Stimulated activated CD8-positive, alpha-beta memory T cell treated with anti-CD3 and anti-CD28 coated beads, Interleukin-15, amount 100 ng/mL, for 48 hours (primary cell): ENCODE measurements around the gene STRAP.

Source experiments
- DNase-seq, 2 donors: peaks; one replicate each; pipeline ENCODE4 v3.0.0-alpha.2; 2020; ENCODE audit warnings: low read depth in 2 of 2

The STRAP gene, protein sequence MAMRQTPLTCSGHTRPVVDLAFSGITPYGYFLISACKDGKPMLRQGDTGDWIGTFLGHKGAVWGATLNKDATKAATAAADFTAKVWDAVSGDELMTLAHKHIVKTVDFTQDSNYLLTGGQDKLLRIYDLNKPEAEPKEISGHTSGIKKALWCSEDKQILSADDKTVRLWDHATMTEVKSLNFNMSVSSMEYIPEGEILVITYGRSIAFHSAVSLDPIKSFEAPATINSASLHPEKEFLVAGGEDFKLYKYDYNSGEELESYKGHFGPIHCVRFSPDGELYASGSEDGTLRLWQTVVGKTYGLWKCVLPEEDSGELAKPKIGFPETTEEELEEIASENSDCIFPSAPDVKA

DNA sequence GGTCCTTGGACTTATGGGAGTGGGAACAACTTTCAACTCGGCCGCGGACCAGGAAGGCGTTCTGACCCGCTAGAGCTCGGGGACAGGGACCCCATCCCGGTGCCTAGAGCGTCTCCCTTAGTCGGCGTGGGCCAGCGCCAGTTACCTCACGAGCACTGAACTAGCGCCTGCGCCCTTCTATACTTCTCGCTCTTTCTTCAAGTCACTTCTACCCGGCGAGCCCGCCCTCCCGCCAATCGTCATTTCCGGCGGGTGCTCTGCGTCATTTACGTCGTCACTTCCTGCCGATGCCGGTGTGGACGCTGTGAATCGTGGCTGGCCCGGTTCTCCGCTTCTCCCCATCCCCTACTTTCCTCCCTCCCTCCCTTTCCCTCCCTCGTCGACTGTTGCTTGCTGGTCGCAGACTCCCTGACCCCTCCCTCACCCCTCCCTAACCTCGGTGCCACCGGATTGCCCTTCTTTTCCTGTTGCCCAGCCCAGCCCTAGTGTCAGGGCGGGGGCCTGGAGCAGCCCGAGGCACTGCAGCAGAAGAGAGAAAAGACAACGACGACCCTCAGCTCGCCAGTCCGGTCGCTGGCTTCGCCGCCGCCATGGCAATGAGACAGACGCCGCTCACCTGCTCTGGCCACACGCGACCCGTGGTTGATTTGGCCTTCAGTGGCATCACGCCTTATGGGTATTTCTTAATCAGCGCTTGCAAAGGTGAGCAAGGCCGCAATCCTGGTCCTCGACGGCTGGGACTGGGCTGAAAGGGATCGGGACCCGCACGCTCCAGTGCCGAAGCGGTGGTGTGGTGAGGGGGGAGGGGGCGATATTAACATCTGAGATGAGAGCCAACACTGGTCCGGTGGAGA, at the start of gene STRAP:
TSS of gene STRAP (plus strand) at position 270 of the 854 bp plus-strand sequence. CDS start at position 591, 321 bp downstream.
- peak; percentile 90 to 92 for DNase-seq

DNA sequence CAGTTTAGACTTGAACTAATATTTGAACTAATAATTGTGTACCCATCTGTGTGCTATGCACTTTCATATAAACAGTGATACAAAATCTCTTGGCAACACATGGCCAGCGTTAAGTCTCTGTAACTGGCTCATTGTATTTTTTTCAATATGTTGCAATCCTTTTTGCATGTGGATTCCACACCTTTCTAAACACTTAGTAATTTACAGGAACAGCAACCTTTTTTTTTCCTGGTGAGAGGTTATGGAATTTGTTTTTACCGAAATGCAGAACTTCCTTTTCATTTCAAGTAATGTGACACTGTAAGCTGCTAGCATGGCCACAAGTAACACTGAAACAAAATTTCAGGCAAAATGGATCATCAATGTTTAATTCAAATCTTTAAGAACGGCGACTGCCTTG, 47.6 kb upstream of the STRAP start:
- DNase-seq, result no peak

DNA sequence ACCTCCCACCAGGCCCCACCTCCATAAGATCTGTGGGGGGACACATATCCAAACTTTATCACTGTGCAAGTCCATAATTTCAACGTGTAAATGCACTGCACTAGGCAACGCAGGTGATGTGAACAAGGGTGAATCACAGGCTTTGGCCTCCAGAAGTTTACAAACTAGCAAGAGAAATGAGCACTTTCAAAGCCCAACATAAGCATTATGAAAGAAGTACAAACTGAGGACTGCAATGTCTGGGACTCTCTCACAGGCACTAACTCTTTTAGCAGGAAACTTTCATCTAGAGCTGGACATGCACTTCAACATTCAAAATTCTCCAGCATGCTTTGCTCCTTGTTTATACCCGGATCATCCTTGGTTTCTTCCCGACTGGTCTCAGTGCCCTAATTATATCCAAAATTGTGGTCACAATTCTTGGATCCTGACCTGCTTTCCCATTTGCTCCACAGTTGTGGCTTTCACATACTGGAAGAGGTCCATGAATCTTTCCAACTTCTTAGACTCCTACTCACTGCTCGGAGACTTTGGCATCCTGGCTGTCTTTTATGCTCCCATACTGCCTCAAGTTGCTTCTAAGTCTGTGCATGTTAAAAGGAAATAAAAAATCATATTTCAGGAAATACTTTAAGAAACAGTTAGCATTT, 44.9 kb upstream of the STRAP start:
- DNase-seq, result no peak

DNA sequence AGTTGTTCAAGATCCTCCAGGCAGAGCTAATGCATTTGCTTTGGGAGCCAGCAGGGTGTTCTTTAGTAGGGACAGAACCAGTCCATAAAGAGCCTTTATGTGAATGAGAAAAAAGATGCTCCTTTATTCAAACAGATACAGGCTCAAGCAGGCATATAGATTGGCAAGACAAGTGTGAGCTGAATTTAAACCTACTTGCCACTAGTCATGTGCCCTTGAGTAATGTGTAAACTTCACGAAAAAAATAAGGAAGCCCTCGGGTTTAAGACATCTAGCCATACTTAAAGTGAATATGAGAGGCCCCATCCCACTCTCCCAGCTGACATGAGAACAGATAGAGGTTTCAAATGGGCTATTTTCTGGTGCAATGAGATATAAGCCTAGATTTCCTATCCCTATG, 43.1 kb upstream of the STRAP start:
- DNase-seq, result no peak

DNA sequence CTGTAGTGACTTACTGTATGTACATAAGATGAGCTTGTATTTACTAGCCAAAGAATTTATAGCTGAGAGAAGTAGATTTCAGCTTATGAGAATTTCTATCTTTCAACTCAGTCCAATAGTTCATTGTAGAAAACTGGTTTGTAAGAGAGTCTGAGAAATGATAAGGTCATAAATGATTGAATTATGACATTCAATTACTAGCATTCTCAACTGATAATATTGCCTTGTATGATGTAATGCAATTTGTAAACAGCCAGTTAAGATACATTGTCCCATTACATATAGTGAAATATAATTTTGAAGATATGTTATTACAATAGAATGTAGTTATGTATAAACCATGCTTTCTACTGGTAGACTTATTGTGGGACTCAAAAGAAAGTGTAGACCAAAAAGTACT, 42.5 kb upstream of the STRAP start:
- DNase-seq, result no peak

DNA sequence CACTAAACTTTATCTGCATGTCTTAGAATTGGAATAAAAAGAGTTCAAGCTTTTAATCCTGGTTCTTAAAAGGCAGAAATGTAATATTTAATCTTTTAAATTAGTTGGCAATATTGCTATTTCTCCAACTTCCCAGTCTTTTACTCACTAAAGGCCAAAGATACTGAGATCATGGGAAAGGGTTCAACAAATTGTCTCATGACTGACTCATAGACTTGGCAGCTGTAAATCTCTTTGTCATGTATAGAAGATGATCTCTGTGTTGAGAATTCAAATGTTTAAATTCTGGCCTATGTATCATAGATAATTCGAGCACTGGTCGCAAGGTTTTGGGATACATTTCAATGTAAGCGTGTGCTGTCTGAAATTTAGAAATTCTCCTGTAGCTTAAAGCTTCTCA, 40.1 kb upstream of the STRAP start:
- DNase-seq, result no peak

DNA sequence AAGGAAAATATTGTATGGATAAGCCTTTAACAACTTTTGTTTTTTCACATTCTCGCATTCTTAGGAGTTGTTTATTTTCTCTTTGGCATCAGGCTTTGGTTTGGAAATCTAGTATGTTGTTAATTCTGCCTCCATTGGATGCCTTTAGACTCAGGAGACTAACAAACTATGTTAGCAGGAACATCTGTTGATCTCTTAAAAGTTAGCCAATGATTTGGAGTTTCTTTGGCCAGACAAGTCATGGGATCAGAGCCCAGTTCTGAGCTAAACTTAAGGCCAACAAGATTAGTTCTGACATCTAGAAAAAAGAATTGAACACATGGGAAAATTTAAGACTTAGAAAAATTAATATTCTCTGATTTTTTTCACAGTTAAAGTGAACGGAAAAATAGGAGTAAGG, 35.3 kb upstream of the STRAP start:
- no peak for DNase-seq

DNA sequence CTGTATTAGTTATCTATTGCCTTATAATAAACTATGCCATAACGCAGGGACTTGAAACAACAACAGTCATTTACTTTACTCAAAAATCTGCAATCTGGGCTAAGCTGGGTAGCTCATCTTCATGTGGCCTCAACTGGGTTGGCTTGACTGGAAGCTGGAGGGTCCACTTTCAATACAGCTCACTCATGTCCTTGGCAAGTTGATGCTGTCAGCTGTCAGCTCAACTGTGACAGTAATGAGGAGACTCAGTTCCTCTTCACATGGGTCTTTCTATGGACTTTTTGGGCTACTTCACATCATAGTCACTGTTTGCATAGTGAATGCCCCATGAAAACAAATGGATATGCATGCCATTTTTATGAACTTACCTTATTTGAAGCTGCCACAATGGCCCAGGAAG, 33.6 kb upstream of the STRAP start:
- DNase-seq, result no peak

DNA sequence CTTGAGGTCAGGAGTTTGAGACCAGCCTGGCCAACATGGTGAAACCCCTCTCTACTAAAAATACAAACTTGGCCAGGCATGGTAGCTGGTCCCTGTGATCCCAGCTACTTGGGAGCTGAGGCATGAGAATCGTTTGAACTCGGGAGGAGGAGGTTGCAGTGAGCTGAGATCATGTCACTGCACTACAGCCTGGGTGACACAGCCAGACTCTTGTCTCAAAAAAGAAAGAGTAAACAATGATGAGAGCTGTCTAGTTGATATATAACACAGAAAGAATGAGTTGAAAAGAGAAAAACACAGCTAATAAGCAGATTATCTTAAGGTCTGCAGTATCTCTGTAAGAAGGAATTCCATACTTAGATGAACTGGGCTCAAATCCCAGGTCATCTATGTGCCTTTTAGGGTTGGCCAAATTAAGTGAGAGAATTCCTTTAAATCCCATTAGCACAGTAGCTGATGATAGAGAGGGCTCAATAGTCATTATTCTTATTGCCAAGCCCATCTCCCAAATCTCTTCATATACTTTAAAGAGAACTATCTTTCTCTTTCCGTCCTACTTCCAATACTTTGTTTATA, 31.1 kb upstream of the STRAP start:
- no peak for DNase-seq

DNA sequence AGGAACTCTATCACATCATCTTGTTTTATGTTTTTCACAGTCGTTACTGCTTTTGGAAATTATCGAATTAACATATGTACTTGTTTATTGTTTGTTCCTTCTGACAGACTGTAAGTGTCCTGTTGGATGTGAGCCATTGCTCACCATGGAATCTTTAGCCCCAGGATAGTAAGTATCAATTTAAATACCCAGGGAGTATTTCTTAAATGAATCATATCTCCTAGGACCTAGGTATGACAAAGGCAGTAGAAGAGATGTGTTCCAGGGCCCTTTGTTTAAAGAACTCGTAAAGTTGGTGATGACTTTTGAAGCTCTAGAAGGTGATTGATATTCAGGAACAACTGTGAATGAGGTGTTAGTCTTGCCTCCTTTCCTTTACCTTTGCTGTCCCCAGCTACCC, 30.3 kb upstream of the STRAP start:
- no peak for DNase-seq

DNA sequence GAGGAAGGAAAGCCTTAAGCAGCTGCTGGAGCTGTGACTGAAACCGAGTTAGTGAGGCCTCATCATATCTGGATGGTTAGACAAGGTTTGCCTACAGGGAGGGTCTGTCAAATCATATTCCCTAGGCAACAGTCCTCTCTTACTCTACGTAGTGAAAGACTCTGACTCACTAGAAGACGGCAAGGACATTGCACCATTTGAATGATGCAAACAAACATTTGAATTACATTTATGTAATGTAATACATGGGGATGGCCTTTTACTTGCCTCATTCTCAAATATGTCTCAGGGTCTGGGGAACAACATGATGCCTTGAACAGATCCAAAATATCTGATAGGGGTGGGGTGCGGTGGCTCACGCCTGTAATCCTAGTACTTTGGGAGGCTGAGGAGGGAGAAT, 29.8 kb upstream of the STRAP start:
- no peak for DNase-seq

DNA sequence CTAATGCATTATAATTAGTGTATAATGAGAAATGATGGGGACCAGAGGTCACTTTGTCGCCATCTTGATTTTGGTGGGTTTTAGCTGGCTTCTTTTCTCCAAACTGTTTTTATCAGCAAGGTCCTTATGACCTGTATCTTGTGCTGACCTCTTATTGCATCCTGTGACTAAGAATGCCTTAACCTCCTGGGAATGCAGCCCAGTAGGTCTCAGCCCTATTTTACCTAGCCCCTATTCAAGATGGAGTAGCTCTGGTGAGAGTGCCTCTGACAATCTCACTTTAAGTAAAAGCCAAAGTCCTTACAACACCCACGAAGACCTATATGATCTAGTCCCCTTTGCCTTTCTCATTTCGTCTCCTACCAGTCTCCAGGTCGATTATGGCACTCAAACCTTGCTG, 28.3 kb upstream of the STRAP start:
- DNase-seq, result no peak

DNA sequence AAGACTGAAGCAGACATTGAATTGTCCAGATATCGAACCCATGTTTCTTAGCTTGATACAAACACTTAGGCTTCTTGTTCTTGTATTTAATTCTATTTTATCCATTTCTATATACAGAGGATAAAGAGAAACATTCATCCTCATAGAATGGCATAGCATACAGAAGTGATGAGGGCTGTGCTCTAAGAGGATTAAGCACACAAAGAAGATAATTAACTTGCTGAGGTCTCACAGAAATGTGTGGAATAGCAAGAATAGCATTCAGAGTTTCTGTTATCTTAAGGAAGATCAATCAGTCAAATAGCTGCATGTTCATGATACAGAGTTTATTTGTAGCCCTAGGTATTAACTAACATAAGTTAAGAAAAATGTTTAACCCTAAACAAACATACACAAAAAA, 27.3 kb upstream of the STRAP start:
- no peak for DNase-seq

DNA sequence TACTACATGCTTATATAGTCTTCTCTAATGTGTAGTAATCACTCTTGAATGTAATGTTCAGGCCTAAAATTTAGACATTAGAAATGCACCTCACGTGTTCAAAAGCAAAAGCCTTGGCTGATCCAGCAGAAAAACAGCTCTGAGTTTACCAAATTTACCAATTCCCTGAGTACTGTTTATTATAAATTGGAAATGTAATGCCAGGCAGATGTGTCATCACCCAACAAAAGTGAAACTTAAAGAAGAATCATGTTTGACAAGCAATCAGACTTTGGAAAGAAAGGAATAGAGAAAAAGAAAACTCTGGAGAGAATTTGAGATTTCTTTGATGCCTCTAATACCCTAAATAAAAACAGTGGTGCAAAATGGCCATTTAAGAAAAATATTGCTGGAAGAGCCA, 26.5 kb upstream of the STRAP start:
- no peak for DNase-seq

DNA sequence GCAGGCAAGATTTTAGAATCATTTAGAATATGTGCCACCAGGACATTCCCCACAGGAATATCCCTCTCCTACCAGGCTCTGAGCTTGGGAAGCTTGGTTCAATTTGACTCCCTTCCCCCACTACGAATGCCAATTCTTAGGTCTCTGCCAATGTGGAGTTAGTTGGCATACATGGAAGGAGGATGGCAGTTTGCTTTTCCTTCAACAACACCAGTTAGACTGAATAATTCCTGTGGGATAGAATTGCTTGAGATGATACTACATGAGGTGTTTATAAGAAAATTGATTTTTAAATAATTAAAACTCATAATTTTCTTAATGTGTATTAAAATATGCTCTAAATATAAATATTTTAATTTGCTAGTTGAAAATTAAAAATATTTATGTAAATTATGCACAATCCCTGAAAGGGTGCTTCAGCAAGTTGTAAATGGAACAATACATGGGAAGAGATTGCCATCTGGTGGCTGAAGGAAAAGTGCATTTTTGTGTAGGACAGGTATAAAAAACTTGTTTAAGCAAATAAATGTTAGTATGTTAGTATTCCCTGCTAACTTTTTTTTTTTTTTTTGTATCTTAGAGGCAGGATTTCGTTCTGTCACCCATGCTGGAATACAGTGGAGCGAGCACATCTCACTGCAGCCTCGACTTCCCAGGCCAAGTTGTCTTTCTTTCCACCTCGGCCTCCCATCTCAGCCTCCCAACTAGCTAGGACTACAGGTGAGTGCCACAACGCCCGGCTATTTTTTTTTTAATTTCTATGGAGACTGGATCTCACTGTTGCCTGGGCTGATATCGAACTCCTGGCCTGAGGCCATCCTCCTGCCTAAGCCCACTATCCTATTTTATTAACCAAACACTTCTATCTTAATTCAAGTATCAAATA, 25.8 kb upstream of the STRAP start:
- no peak for DNase-seq

DNA sequence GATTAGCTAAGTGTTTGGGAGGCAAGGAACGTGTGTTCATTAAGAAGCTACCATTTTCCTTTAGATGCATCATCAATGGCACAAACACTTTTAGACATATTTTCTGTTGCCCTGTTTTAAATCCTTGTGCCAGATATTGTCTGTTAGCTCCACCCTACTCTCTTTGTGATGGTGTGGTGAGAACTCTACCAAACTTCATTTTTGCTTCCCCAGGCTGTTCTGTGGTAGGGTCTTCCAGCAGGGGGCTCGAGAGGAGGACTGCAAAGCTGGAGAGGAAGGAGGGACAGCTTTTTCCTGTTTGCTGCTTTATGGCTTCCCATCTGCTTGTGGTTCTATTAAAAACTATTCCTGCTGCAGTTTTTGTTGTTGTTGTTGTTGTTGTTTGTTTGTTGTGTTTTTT, 23.8 kb upstream of the STRAP start:
- no peak for DNase-seq

DNA sequence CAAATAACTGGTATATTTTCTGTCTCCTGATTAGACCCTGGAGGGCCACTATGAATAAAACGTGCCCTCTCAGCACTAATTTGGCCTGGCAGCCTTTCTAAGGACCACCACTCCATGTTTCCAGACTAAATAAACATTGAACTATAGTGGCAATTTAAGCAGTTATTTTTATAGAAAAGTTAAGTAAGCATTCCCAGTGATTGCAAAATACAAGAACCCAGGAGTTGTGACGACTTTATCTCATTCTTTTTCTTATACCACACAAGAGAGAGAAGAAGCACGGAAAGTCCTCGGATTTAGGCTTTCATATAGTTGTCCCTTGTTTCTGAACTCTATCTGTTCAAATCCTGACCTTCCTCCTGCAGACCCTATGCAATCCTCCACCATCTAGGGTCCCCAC, 23.1 kb upstream of the STRAP start:
- DNase-seq, result no peak

DNA sequence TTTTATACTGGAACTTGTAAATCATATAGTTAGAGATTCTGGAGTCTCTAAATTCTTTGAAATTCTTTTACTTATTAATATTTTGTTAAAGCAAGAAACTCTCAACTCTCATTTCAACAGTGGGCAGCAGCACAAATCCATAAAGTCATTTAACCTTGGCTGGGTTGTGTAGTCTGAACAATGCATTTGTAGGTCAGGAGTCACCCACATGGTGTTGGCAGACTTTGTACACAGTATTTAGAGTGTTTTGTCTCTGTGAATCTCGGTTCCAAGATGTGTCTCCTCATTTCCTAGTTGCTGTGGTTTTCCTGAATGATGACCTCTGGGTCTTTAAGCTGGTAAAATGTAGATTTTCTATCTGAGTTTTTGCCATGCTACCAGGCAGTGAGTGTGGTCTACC, 20.8 kb upstream of the STRAP start:
- DNase-seq, result no peak

DNA sequence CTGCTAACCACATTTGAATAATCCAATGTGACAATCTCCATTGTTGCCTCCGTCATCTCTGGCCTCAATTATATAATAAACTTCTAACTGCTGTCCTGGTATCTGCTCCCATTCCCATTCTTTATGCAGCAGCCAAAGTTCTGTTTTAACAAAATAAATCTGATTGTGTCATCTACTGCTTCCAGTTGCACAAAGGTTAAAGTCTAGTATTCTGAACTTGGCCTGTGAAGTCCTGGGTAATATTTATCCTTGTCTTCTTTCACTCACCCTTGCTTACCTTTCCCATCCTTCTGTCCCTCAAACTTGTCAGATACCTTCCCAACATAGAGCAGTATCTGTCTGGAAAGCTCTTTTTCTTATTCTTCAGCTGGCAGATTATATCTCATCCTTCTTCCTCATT, 19.3 kb upstream of the STRAP start:
- no peak for DNase-seq

DNA sequence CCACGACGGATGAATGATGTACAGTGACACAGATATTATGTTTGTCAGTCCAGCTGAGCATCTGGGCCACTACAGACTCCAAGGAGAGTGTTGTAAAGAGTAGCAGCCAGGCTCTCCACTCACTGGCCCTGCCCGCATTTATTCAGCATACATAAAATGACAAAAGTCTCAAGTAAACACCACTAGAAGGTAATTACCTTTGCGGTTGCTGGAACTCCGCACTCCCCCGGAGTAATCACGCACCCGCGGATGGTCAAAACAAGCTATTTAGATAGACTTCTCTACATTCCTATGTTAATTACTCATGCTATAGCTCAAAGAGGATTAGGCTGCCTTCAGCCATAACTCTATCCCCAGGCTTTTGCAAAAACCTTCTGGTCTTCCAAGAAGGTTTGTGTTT, 18.8 kb upstream of the STRAP start:
- no peak for DNase-seq

DNA sequence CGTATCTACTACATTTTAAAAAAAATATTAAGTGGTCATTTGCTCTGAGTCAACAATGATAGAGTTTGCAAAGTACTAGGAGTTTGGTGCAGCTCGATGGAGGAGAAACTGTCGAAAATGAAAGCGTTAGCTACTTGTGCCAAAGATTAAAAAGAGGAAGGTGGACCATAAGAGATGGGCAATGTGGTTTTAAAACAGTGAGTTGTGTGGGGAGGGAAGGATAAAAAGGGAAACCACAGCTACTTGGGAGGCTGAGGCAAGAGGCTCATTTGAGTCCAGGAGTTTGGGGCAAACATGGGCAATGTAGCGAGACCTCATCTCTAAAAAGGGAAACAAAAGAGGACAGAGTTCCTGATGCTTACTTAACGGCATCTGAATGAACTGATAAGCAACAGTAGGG, 18.2 kb upstream of the STRAP start:
- no peak for DNase-seq
